OCI-LY3 (cell line): ENCODE measurements around the gene KRTAP12-3.
"Not testable (repeated sequence)": the region's sequence is repeated elsewhere in the genome, so short reads cannot be mapped to it uniquely, and the experiment has no call there.

Source experiments
- CTCF ChIP-seq: fragments of 200-600, 300-600 bp; sonication (generic); IDR thresholded peaks from 2 replicates; pipeline ENCODE4 v1.5.1; 2014; ENCODE audit warnings: antibody characterized with exemption, low read length, low read depth
- EZH2phosphoT487 ChIP-seq: fragments of 200-600 bp; shearing (Covaris generic); IDR thresholded peaks from 2 replicates; pipeline ENCODE4 v1.6.1; 2018; ENCODE audit warnings: antibody characterized with exemption, mixed run types, low read depth

GRCh38 chr21:44638506-44639330 lies 19.0 kb upstream of the KRTAP12-3 start:
- not testable (repeated sequence) for TF ChIP-seq CTCF, EZH2phosphoT487
